HCT116 (cell line): ENCODE results near the gene SEMA4D. TPM values are rescaled to one million over a fixed set of nuclear protein-coding genes. Genes with fewer than 3 reads are reported as not detected.

Experiments
- ATAC-seq: fragments of 200-7000 bp; cut with Tn5 transposase; 2 replicates; pipeline ENCODE4 v1.9.1; 2020; ENCODE audit warnings: mild to moderate bottlenecking, moderate library complexity
- BruUV-seq: library from RNA; stranded (reverse); fragments of 400-500 nt; replicated peaks from 2 replicates; lab custom pipeline; 2021; lab: Mats Ljungman, UMichigan
- CTCF ChIA-PET: fragments of 300-600 bp; sonication (Branson Sonifier 250); formaldehyde crosslinking; loops from one replicate; lab custom pipeline; 2021; ENCODE audit warnings: antibody characterized with exemption; lab: Charles Lee
- POLR2A ChIA-PET: fragments of 300-600, 350-600 bp; sonication (Branson Sonifier 250); formaldehyde crosslinking; loops from one replicate; lab custom pipeline; 2021; ENCODE audit warnings: antibody characterized with exemption; lab: Charles Lee
- RAD21 ChIA-PET, 2 experiments: fragments of 300-600 bp; sonication (Branson Sonifier 250); formaldehyde crosslinking; loops; one replicate each; lab custom pipeline; 2023; ENCODE audit warnings: low total read pairs in 2 of 2; ENCODE audit not compliant: uncharacterized antibody in 2 of 2, unreplicated experiment in 2 of 2, low non-redundant PET in 1 of 2; lab: Charles Lee
- DNase-seq: peaks from one replicate; pipeline ENCODE4 v3.0.0-alpha.2; 2010; ENCODE audit warnings: low read depth, low spot score
- H2AFZ ChIP-seq: fragments of 200-600 bp; shearing (Covaris generic), sonication (generic); 2 replicates; pipeline ENCODE4 v1.6.1; 2017; ENCODE audit warnings: low read depth, mixed run types, mixed read lengths, antibody characterized with exemption, low read length; ENCODE audit not compliant: poor library complexity, severe bottlenecking
- H3K27ac ChIP-seq: 2 replicates; pipeline ENCODE4 v1.5.1; 2012; ENCODE audit warnings: low read depth, low read length
- H3K27me3 ChIP-seq: fragments of 200-600 bp; sonication (generic); 2 replicates; pipeline ENCODE4 v1.6.1; 2016; ENCODE audit warnings: mixed run types, low read length, mixed read lengths; ENCODE audit not compliant: insufficient read depth
- H3K36me3 ChIP-seq, 2 experiments: fragments of 200-500 bp in 1 of 2; fragments of 200-600 bp in 1 of 2; sonication (Bioruptor generic) in 1 of 2; sonication (generic) in 1 of 2; 2 replicates each; pipeline versions ENCODE4 v1.5.1 to v1.6.1; 2014 to 2016; ENCODE audit warnings: low read length in 2 of 2, inconsistent platforms in 1 of 2, mixed read lengths in 1 of 2, mixed run types in 1 of 2; ENCODE audit not compliant: insufficient read depth in 2 of 2, control insufficient read depth in 1 of 2
- H3K4me1 ChIP-seq, 2 experiments: fragments of 200-600 bp in 1 of 2; sonication (generic) in 1 of 2; 2 replicates each; pipeline versions ENCODE4 v1.5.1 to v1.6.1; 2012 to 2017; ENCODE audit warnings: low read length in 2 of 2, inconsistent platforms in 1 of 2, mild to moderate bottlenecking in 1 of 2, mixed read lengths in 1 of 2, mixed run types in 1 of 2, moderate library complexity in 1 of 2; ENCODE audit not compliant: insufficient read depth in 2 of 2, control insufficient read depth in 1 of 2
- H3K4me2 ChIP-seq: fragments of 200-600 bp; sonication (generic); 2 replicates; pipeline ENCODE4 v1.6.1; 2017; ENCODE audit warnings: mixed run types, low read length, mixed read lengths
- H3K4me3 ChIP-seq, 2 experiments: fragments of 200-600 bp in 1 of 2; sonication (generic) in 1 of 2; replicated peaks in 1 of 2; 2 replicates each; pipeline ENCODE4 v1.5.1; 2011 to 2016; ENCODE audit warnings: low read length in 2 of 2, control low read depth in 1 of 2, low read depth in 1 of 2, mild to moderate bottlenecking in 1 of 2, mixed read lengths in 1 of 2, mixed run types in 1 of 2
- H3K79me2 ChIP-seq: fragments of 200-600 bp; sonication (generic); 2 replicates; pipeline ENCODE4 v1.6.1; 2017; ENCODE audit warnings: mild to moderate bottlenecking, mixed run types, low read length, moderate library complexity, mixed read lengths; ENCODE audit not compliant: insufficient read depth
- H3K9ac ChIP-seq: fragments of 200-600 bp; sonication (generic); 2 replicates; pipeline ENCODE4 v1.6.1; 2016; ENCODE audit warnings: low read length, mixed read lengths
- H3K9me2 ChIP-seq: fragments of 200-600 bp; sonication (generic), shearing (Covaris generic); 2 replicates; pipeline ENCODE4 v1.6.1; 2017; ENCODE audit warnings: mixed run types, mild to moderate bottlenecking, moderate library complexity; ENCODE audit not compliant: insufficient read depth
- H3K9me3 ChIP-seq, 2 experiments: fragments of 200-500 bp in 1 of 2; fragments of 200-600 bp in 1 of 2; sonication (Bioruptor generic) in 1 of 2; sonication (generic) in 1 of 2; 2 replicates each; pipeline ENCODE4 v1.6.1; 2014 to 2017; ENCODE audit warnings: low read length in 2 of 2, mixed read lengths in 2 of 2, inconsistent platforms in 1 of 2, low read depth in 1 of 2, mild to moderate bottlenecking in 1 of 2, mixed run types in 1 of 2, moderate library complexity in 1 of 2; ENCODE audit not compliant: control insufficient read depth in 1 of 2, insufficient read depth in 1 of 2
- H4K20me1 ChIP-seq: fragments of 200-600 bp; sonication (generic), shearing (Covaris generic); 2 replicates; pipeline ENCODE4 v1.6.1; 2017; ENCODE audit warnings: mixed run types, mild to moderate bottlenecking, moderate library complexity; ENCODE audit not compliant: insufficient read depth
- EZH2phosphoT487 ChIP-seq: fragments of 200-600 bp; IDR thresholded peaks from 2 replicates; pipeline ENCODE4 v1.6.1; 2018; ENCODE audit warnings: antibody characterized with exemption, borderline replicate concordance
- FOSL1 ChIP-seq: IDR thresholded peaks from 2 replicates; pipeline ENCODE4 v1.6.1; 2012; ENCODE audit warnings: low read depth
- YY1 ChIP-seq: IDR thresholded peaks from 2 replicates; pipeline ENCODE4 v1.6.1; 2011; ENCODE audit warnings: low read length, low read depth, moderate library complexity, mild to moderate bottlenecking; ENCODE audit not compliant: insufficient replicate concordance; ENCODE audit errors: extremely low read depth
- intact Hi-C: fragments of 100-400 bp; cut with micrococcal nuclease; formaldehyde crosslinking; loops from 2 replicates; pipeline ENCODE4 v1.10.0; 2022
- total RNA-seq: library from RNA; stranded (reverse); gene quantifications from one replicate; pipeline ENCODE4 v1.2.1, GENCODE V29; 2021; ENCODE audit not compliant: unreplicated experiment
- TF ChIP-seq, protein P1 (sequence below): IDR thresholded peaks from 2 replicates; pipeline ENCODE4 v1.6.1; 2012; ENCODE audit warnings: low read depth
- TF ChIP-seq, protein P2 (sequence below): IDR thresholded peaks from 2 replicates; pipeline ENCODE4 v1.6.1; 2012

Gene SEMA4D
- total RNA-seq, 1 experiment from 2014 or later, result 32.0 TPM

DNA sequence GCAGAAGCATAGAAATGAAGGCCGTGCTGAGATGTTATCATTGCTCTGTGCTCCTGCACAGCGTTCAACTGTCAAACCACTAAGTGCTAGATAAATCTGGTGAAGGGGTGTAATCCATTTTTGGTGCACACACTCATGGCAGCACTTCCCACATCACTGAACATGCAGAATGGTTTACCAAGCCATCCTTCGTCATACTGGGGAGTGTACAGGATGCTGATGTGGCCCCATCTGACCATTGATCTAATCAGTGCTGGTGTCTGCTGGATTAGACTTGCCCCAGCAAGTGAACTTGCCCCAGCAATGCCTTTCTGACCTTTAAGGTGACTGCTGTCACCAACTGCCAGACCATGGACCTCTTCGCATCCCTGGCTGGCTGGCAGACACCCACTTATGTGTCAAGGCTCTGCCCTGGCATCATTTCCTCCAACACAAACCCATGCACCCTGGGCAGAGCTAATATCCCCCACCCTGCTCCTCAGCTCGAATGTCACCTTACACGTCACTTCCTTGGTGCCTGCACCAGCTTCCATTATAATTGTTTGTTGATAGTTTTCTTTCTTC, 4.2 kb upstream of the SEMA4D start:
- Histone ChIP-seq H2AFZ (no peak overlapping the region), H3K36me3 (no peaks in the 10 kb centered on the region), H3K9me2 (no peaks in the 10 kb centered on the region), H3K4me1 (peaks cover 5 to 8% of the 10 kb centered on the region in 2 experiments), H3K9ac (no peak overlapping the region), H3K79me2 (peaks cover under 1% of the 10 kb centered on the region; the same call in 1 of the 2 replicates), H3K4me3 (no peak overlapping the region), H3K27ac (no peak overlapping the region), H3K4me2 (no peak overlapping the region), H3K27me3 (no peaks in the 10 kb centered on the region; the same call in none of the 2 replicates), H3K9me3 (no peaks in the 10 kb centered on the region), H4K20me1 (no peaks in the 10 kb centered on the region)
- DNase-seq, result no peak
- no TSS peak for BruUV-seq
- ChIA-PET POLR2A (no interaction called here), RAD21 (no interaction called here), CTCF (no interaction called here)
- TF ChIP-seq EZH2phosphoT487 (no peak), FOSL1 (no peak), YY1 (no peak)
- TF ChIP-seq, protein P1, sequence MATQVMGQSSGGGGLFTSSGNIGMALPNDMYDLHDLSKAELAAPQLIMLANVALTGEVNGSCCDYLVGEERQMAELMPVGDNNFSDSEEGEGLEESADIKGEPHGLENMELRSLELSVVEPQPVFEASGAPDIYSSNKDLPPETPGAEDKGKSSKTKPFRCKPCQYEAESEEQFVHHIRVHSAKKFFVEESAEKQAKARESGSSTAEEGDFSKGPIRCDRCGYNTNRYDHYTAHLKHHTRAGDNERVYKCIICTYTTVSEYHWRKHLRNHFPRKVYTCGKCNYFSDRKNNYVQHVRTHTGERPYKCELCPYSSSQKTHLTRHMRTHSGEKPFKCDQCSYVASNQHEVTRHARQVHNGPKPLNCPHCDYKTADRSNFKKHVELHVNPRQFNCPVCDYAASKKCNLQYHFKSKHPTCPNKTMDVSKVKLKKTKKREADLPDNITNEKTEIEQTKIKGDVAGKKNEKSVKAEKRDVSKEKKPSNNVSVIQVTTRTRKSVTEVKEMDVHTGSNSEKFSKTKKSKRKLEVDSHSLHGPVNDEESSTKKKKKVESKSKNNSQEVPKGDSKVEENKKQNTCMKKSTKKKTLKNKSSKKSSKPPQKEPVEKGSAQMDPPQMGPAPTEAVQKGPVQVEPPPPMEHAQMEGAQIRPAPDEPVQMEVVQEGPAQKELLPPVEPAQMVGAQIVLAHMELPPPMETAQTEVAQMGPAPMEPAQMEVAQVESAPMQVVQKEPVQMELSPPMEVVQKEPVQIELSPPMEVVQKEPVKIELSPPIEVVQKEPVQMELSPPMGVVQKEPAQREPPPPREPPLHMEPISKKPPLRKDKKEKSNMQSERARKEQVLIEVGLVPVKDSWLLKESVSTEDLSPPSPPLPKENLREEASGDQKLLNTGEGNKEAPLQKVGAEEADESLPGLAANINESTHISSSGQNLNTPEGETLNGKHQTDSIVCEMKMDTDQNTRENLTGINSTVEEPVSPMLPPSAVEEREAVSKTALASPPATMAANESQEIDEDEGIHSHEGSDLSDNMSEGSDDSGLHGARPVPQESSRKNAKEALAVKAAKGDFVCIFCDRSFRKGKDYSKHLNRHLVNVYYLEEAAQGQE, result no peak
- TF ChIP-seq, protein P2, sequence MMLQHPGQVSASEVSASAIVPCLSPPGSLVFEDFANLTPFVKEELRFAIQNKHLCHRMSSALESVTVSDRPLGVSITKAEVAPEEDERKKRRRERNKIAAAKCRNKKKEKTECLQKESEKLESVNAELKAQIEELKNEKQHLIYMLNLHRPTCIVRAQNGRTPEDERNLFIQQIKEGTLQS, result no peak
- intact Hi-C loops, result no loop called here
- no peak for ATAC-seq
